HT1080 (cell line): ENCODE measurements around the gene LATS2. TPM values are rescaled to one million over a fixed set of nuclear protein-coding genes. Genes with fewer than 3 reads are reported as not detected.

ENCODE experiments used
- DNase-seq: peaks from one replicate; pipeline ENCODE4 v3.0.0-alpha.2; 2015; ENCODE audit warnings: low read depth
- total RNA-seq: library from RNA; depleted of rRNA; stranded (reverse); fragments of >200 nt; shearing (Covaris generic); gene quantifications from 2 replicates; pipeline ENCODE4 v1.2.3, GENCODE V29; 2014

The LATS2 gene
- total RNA-seq, 1 experiment from 2014 or later: 11.7 TPM

DNA sequence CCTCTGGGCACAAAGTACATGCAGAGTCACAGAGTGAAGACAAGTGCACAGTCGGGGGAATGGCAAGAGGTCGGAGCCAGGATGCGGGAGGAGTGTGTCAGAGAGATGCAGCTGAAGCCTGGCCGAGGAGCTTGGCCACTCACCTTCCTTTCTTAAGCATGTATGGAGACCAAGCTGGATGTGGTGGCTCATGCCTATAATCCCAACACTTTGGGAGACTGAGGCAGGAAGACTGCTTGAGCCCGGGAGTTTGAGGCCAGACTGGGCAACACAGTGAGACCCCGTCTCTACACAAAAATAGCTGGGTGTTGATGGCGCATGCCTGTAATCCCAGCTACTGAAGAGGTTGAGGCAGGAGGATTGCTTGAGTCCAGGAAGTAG lies 67.0 kb downstream of the LATS2 start:
- no peak for DNase-seq

- DNase-seq: peak; percentile 87
Measured at GRCh38 chr13:20993661-20994440, 67.5 kb downstream of the LATS2 start.

DNA sequence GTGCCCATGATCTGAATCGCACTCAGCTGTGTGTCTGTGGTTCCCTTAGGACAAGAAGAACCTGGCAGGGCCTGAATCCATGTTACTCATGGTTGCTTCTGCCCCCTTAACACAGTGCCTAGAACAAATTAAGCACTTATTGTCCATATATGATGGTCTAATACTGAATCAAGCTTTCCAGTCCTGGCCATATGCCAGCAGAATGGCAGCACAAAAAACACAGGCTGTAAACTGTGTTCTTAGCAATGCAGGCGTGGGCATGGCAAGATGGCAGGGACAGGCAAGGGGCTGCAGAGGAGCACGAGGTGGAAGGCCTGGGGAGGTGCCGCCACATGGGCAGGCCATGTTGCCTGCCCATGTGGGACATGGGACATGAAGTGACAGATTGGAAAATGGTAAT lies 68.2 kb downstream of the LATS2 start:
- DNase-seq: no peak

- no peak for DNase-seq
Measured at GRCh38 chr13:20991741-20992520, 69.5 kb downstream of the LATS2 start.

DNA sequence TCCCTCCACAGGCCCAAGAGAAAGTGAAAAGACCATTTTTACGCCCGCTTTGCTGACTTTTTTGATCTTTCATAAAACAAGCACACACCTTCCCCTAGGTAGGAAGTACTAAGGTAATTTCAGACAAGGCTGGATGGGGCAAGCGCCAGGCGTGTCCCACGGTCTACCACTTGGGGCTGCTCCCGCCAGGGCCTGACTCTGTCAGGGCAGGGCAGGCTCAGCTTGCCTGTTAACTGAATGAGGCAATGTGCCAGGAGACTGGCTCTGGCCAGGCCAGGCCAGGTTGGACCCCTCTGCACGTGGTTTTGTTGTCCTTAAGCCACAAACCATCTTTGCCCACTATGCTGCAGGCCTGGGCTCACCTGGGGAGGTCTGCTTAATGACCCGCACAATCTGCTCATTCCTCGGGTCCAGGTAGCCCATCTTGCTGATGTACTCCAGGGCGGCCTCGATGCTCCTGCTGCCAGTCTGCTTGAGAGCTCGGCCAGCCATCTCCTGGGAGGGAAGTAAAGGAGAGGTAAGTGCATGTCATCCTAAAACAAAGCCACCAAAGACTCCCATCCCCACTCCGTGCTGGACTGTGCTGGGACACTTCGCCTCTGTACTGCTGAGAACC lies 70.4 kb downstream of the LATS2 start:
- DNase-seq: no peak

DNA sequence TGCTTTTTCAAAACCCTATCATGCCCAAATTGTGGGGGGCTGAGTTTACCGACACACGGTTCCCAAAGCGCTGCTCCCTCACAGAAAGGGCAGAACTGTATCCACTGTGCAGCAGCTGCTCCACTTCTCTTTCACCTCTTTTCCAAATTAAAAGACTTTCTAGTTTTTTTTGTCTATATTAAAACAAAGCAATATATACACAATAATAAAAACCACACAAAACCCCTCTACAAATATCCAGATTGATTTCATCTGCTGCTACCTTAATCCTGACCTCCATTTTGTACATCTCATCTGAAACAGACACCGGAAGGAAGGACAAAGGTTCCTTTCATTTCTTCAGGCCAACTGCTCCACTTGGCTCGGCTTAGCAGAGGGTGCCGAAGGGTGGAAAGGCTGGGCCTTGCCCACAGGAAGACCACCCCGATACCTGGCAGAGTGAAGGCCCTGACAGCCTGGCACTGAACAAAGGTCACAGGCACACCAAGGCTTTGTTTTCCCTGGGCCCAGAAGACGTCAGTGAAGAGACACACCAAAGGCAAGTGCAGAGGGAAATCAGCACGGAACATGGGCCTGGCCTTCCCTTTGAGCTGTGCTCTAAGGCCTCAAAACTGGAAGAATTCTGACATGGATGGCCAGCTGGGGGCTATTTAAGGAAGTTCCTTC lies 71.6 kb downstream of the LATS2 start:
- no peak for DNase-seq

DNA sequence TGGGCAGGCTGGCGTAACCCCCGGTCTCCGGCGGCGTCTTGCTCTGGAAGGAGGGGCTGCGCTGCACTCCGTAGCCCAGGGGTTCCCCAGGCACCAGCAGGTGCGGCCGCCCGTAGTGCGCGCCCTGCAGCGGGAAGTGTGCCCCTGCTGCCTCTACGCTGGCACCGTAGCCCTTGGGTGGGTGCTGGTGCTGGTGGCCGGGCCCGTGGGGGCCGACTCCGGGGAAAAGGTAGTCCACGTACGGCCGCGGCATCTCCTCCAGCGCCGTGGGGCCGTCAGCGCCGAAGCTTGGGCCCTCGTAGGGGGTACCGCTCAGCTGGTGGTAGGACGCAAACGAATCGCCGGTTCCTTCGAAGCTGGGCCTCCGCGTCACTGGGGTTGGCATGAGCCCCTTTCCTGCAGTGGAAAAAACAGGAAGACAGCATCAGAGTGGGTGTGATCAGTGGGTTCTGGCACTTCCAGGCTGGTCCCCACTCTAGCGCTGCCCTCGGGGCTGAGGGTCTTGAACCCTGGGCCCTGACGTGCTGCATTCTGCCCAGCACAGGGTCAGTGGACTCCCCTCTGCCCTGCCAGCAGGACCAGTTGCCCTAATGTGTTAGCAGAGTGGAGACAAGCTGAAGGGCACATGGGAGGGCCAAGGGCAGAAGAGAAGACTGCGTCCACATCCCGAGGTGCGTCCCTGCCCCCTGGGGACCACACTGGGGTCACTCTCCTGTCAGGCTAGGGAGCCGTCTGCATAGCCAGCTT lies 72.3 kb downstream of the LATS2 start:
- DNase-seq: no peak

DNA sequence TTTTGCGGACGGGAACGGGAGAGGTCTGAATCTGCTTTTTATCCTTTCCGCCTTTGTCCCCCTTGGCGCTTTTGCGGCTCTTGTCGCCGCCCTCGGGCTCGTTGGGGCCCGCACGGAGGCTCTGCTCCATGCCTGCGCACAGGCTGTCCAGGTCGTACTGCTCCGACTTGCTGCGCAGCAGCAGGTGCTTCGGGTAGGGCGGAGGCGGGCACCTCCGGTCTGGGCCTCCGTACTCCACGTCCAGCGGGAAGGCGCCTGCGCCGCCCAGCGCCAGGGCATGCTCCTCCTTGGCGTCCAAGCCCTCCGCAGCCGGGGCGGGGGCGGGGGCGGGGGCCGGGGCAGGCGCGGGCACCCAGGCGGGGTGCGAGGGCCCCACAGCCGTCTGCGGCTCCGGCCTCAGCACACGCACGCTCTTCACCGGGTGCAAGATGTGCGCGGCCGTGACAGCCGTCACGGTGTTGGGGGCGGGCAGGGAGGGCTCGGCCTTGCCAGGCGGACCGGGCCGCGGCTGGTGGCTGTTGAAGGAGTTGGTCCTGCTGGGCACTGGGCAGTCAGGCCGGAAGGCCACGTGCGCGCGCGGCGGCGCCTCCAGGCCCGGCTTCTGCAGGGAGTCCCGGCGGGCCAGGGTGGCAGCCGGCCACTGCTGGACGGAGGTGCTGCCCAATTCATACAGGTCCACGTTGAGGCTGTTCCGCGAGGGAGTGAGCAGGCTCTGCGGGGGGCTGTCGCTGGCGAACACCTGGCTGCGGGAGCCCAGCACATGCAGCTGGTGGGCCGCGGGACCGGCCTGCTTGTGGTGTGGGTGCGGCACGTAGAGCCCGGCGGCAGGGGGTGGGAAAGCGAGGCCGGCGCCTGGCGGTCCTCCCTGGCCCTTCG lies 73.1 kb downstream of the LATS2 start:
- DNase-seq: no peak

DNA sequence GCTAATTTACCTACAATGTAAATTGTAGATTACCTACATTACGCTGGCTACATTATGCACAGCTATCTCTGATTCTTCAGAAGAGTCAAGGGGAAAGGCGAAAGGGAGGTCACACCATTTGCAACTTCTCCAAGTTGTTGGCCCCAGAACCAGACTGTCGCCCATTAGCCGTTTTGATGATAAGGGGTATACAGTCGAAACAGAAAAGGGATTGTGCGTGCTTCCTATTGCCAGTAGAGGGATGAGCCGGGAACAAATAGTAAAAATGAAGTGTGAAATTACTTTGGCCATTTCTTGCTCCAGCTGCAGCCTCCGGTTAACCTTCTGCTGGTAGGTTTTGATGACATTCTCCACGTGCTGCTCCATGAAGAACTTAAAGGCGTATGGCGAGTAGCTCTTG lies 73.8 kb downstream of the LATS2 start:
- DNase-seq: no peak

GRCh38 chr13:20984879-20985278 lies 76.5 kb downstream of the LATS2 start:
- no peak for DNase-seq

GRCh38 chr13:20983386-20983785 lies 78.0 kb downstream of the LATS2 start:
- DNase-seq: no peak

GRCh38 chr13:20981370-20982095 lies 79.9 kb downstream of the LATS2 start:
- no peak for DNase-seq

DNA sequence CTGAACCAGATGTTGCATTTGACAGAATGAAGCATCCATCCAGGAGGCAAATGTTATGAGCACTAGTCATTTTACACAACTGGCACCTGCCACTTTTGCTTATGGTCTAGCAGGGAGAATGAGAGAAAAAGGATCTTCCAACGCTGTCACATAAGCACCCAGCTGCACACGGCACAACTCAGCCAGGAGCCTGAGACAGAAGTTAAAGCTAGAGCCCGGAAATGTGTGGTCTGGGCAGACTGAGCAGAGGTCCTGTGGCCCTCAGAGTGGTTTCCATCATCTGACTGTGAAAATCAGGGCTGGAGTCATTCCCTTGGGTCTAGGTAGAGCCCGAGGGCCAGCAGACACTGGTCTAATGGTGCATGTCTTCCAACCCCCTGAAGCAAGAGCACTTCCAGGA lies 80.5 kb downstream of the LATS2 start:
- DNase-seq: no peak

DNA sequence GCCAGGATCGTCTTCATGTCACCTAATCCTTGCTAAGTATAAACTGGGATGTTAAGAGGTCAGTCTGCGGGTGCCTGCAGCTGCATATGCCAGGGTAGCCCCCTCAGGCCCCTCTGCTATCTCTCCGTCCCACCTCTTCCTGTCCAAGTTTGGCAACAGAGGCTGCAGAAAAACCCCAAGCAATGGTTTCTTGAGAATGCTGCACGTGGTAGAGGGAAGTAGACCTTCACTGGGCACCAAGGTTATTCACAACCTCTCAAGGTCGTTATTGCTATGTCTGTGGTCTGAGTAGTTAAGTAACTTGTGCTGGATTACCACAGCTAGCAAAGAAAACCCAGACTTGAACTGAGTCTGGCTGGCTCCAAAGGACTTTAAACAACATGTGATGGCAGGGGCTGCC lies 81.0 kb downstream of the LATS2 start:
- no peak for DNase-seq

GRCh38 chr13:20977394-20977793 lies 84.0 kb downstream of the LATS2 start:
- DNase-seq: no peak

DNA sequence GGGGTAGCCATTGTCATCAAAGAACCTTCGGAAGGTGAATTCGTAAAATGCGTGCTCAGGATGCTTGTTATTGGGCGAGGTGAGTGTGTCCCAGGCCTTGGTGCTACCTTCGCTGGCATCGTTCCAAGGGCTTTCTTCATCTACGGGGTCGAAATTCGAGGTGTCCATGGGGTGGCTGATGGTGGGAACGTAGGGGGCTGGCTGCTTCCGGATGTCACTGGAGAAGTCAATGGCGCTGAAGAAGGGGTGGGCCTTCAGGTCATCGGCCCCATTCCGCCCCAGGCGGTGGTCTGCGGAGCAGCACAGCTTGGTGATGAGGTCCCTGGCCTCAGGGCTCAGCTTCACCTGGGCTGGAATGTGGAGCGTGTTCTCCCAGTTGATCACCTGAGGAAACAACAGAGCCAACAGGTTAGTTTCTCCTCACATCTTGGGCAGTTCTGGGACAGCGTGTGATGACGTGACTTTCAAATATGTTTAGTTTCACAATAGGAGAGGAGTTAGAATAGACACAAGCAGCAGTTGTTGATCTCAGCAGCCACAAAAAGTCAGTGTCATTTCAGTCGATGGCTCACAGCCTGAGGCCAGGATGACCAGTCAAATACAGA lies 86.3 kb downstream of the LATS2 start:
- no peak for DNase-seq

GRCh38 chr13:20973886-20974425 lies 87.4 kb downstream of the LATS2 start:
- no peak for DNase-seq

DNA sequence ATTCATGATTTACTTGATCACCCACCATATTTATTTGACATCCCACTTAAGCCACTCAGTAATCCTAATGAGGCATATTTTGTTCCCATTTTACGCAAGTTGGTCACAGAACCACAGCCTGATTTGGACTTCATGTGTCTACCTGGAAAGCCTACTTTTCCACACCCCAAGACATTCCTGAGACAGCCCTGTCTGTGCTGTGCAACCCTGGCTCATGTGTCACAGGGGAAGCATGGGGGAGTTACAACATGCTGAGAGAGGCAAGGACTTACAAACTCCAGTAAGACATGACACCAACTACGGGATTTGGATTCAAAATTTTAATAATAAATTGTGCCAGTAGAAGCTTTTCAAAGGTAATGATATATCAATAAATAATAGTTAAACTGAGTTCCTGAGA lies 88.7 kb downstream of the LATS2 start:
- no peak for DNase-seq

DNA sequence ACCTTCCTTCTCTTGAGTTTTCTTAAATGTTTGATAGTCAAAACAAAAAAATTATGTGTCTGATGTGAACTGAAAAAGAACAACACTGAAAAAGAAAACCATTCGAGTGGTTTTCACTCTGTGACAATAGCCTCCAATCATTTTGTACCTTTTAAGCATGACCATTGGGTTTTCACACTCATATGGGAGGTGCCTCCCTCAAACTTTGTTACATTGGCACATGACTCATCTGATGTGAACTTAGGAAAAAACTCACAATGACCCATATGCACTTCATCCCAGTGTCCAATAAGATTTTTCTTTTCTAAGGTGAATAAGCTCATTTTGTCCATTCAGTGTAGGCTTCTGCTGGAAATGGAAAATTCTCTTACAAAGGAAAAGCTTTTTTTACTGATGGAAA lies 92.2 kb downstream of the LATS2 start:
- peak; percentile 72 for DNase-seq
